ENCODE measurements around the gene ARL6IP4. TPM values are rescaled to one million over a fixed set of nuclear protein-coding genes. Genes with fewer than 3 reads are reported as not detected.
"Not testable (repeated sequence)": the region's sequence is repeated elsewhere in the genome, so short reads cannot be mapped to it uniquely, and the experiment has no call there.

ARL6IP4 gene
- total and polyA plus RNA-seq, 2 of the 4 experiments (the other 2 are of a cell fraction): 161 to 254 TPM

DNA sequence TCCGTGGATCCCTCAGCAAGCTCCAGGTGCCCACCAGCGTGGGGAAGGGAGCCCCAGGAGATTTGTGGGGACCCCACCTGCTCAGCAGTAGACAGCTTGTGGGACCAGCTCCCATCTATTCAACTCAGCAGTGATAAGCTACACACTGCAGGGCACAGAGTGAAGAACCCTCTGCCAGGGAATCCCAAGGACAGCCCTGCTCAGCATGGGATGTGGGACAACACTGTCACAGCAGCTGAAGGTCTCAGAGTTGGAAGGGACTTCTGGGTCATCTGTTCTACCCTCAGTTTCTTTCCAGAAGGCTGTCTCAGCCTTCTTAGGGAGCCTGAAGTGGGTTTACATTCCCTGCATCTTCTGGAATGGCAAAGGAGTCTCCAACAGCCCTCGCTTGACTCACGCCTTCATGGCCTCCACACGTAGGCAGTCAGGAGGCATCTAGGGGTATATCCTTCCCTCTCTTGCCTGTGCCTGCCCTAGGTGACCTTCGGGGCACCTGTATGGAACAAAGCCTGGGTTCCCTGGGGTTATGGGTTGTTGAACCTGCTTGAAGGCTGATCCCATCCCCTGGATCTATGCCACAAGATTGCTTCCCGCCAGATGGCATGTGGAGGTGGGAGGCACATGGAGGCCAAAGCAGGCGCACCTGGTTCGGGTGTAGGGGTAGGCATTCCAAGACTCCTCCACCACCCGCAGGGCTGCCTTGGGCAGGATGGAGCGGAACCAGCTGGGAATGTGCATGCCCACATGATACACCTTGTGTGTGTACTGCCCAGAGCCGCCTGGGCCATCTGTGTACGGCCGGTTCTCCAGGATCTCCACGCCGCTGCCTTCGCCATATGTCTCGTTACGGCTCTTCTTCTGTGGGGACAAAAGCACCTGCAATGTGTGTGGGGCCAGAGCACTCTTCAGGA lies 33.0 kb downstream of the ARL6IP4 start:
- POLR2A ChIA-PET (ENCODE audit: unreplicated experiment): no interaction called here
- no peak overlapping the region for H3K9ac ChIP-seq (ENCODE audit: low read depth, low read length)
- no peaks in the 10 kb centered on the region for H3K9me3 ChIP-seq (ENCODE audit: control insufficient read depth, insufficient read depth, low read length)
- no peak overlapping the region for H2BK120ac ChIP-seq (ENCODE audit: low read depth, low read length)
- H3K4me2 ChIP-seq (ENCODE audit: low read depth, low read length): no peak overlapping the region
- H3K14ac ChIP-seq (replicated peaks; ENCODE audit: low read depth, low read length): no peak overlapping the region
- dilution Hi-C loops (cut with HindIII; ENCODE audit: low sequenced_read_pairs, unreplicated experiment): no loop called here
- H3K27me3 ChIP-seq (ENCODE audit: control insufficient read depth, insufficient read depth, low read length): no peaks in the 10 kb centered on the region
- no peak overlapping the region for H3K4ac ChIP-seq (ENCODE audit: low read depth, low read length)
- no peak overlapping the region for H3K18ac ChIP-seq (ENCODE audit: low read depth, low read length)
- BruUV-seq (replicated peaks): no TSS peak
- peaks cover 12% of the 10 kb centered on the region; the same call in 1 of the 2 replicates for H3K36me3 ChIP-seq (ENCODE audit: control insufficient read depth, insufficient read depth, low read length)
- no peaks in the 10 kb centered on the region for H3K4me1 ChIP-seq (ENCODE audit: control insufficient read depth, insufficient read depth, low read length)
- no peak overlapping the region for H2BK15ac ChIP-seq (ENCODE audit: low read depth, low read length)
- no peak overlapping the region for H2BK20ac ChIP-seq (ENCODE audit: low read depth, low read length)
- no peak for TF ChIP-seq POLR2A (IDR thresholded peaks at IDR 0.05; ENCODE audit: low read depth, low read length)
- no peak for TF ChIP-seq MXI1 (IDR thresholded peaks at IDR 0.05; ENCODE audit: borderline replicate concordance, low read depth, low read length)
- no peak for TF ChIP-seq RCOR1 (IDR thresholded peaks at IDR 0.05; ENCODE audit: insufficient replicate concordance, low read length)
- TF ChIP-seq NFE2L2 (IDR thresholded peaks at IDR 0.05; ENCODE audit: low read depth, low read length): no peak
- TF ChIP-seq, protein P1, sequence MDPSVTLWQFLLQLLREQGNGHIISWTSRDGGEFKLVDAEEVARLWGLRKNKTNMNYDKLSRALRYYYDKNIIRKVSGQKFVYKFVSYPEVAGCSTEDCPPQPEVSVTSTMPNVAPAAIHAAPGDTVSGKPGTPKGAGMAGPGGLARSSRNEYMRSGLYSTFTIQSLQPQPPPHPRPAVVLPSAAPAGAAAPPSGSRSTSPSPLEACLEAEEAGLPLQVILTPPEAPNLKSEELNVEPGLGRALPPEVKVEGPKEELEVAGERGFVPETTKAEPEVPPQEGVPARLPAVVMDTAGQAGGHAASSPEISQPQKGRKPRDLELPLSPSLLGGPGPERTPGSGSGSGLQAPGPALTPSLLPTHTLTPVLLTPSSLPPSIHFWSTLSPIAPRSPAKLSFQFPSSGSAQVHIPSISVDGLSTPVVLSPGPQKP (IDR thresholded peaks at IDR 0.05; ENCODE audit: borderline replicate concordance, low read depth, low read length): no peak
- no peak for TF ChIP-seq CEBPB (IDR thresholded peaks at IDR 0.05; ENCODE audit: low read depth, low read length)
- no peak for TF ChIP-seq MAZ (IDR thresholded peaks at IDR 0.05; ENCODE audit: borderline replicate concordance, low read depth, low read length)
- CTCF ChIA-PET: no interaction called here
- H3K56ac ChIP-seq (ENCODE audit: extremely low read depth, insufficient read depth, low read length): no peak overlapping the region
- H3K79me1 ChIP-seq (ENCODE audit: low read depth in 1 of 2, low read length in 2 of 2): no peaks in the 10 kb centered on the region
- no peak overlapping the region for H2AK9ac ChIP-seq (replicated peaks; ENCODE audit: low read depth, low read length, poor library complexity)
- H4K91ac ChIP-seq (ENCODE audit: insufficient read depth, low read depth, low read length): no peak overlapping the region
- 98% methylated on average over 9 of the region's 19 CpGs; no CpG with 5 or more reads in 1 of the 2 experiments for WGBS, 2 experiments (ENCODE audit: extremely low coverage in 2 of 2, insufficient read length in 1 of 2)
- no peak overlapping the region for H3K23ac ChIP-seq (ENCODE audit: low read depth, low read length)
- ATAC-seq (ENCODE audit: low read depth) (no peak), DNase-seq (no peak)
- H3K4me3 ChIP-seq (ENCODE audit: insufficient read depth, low read depth, low read length): no peak overlapping the region
- H3K9me1 ChIP-seq (ENCODE audit: insufficient read depth, low read length): peaks cover 8% of the 10 kb centered on the region
- H4K8ac ChIP-seq (ENCODE audit: low read depth in 2 of 2, low read length in 2 of 2): no peak overlapping the region
- no peak overlapping the region for H2AFZ ChIP-seq (replicated peaks; ENCODE audit: low read length, poor library complexity)
- H4K20me1 ChIP-seq (ENCODE audit: insufficient read depth, low read length): no peaks in the 10 kb centered on the region
- H3K27ac ChIP-seq (ENCODE audit: insufficient read depth, low read length): no peak overlapping the region
- no peak overlapping the region for H4K5ac ChIP-seq (ENCODE audit: low read depth, low read length)
- intact Hi-C loops (cut with micrococcal nuclease): no loop called here
- in situ Hi-C loops (cut with MboI; ENCODE audit: low sequenced_read_pairs): no loop called here
- no peak overlapping the region for H2AK5ac ChIP-seq (ENCODE audit: low read depth, low read length)
- no peak overlapping the region for H2BK5ac ChIP-seq (ENCODE audit: low read depth, low read length, poor library complexity, severe bottlenecking)

DNA sequence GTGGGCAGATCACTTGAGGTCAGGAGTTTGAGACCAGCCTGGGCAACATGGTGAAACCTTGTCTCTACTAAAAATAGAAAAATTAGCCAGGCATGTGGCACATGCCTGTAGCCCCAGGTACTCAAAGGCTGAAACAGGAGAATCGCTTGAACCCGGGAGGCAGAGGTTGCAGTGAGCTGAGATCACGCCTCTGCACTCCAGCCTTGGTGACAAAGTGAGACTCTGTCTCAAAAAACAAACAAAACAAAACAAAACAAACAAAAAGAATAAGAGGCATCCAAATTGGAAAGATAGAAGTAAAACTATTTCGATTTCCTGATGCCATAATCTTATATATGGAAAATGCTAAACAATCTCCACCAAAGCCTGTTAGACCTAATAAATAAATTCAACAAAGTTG lies 34.0 kb downstream of the ARL6IP4 start:
- H4K5ac ChIP-seq (ENCODE audit: low read depth, low read length); H2AK9ac ChIP-seq (replicated peaks; ENCODE audit: low read depth, low read length, poor library complexity); DNase-seq; dilution Hi-C loops (cut with HindIII; ENCODE audit: low sequenced_read_pairs, unreplicated experiment); intact Hi-C loops (cut with micrococcal nuclease); H4K20me1 ChIP-seq (ENCODE audit: insufficient read depth, low read length); H4K91ac ChIP-seq (ENCODE audit: insufficient read depth, low read depth, low read length); H4K8ac ChIP-seq (ENCODE audit: low read depth in 2 of 2, low read length in 2 of 2); H3K23ac ChIP-seq (ENCODE audit: low read depth, low read length); CTCF ChIA-PET; H3K27ac ChIP-seq (ENCODE audit: insufficient read depth, low read length); H3K4me1 ChIP-seq (ENCODE audit: control insufficient read depth, insufficient read depth, low read length); H3K18ac ChIP-seq (ENCODE audit: low read depth, low read length); H2AK5ac ChIP-seq (ENCODE audit: low read depth, low read length); H3K4ac ChIP-seq (ENCODE audit: low read depth, low read length); H3K9me1 ChIP-seq (ENCODE audit: insufficient read depth, low read length); POLR2A ChIA-PET (ENCODE audit: unreplicated experiment); H2BK5ac ChIP-seq (ENCODE audit: low read depth, low read length, poor library complexity, severe bottlenecking); H3K4me3 ChIP-seq (ENCODE audit: insufficient read depth, low read depth, low read length); H3K9ac ChIP-seq (ENCODE audit: low read depth, low read length); H3K36me3 ChIP-seq (ENCODE audit: control insufficient read depth, insufficient read depth, low read length); H3K56ac ChIP-seq (ENCODE audit: extremely low read depth, insufficient read depth, low read length); ATAC-seq (ENCODE audit: low read depth); H3K4me2 ChIP-seq (ENCODE audit: low read depth, low read length); H3K79me1 ChIP-seq (ENCODE audit: low read depth in 1 of 2, low read length in 2 of 2); H3K14ac ChIP-seq (replicated peaks; ENCODE audit: low read depth, low read length); H3K27me3 ChIP-seq (ENCODE audit: control insufficient read depth, insufficient read depth, low read length); H2BK15ac ChIP-seq (ENCODE audit: low read depth, low read length); H2BK120ac ChIP-seq (ENCODE audit: low read depth, low read length); H2BK20ac ChIP-seq (ENCODE audit: low read depth, low read length); H3K9me3 ChIP-seq (ENCODE audit: control insufficient read depth, insufficient read depth, low read length); H2AFZ ChIP-seq (replicated peaks; ENCODE audit: low read length, poor library complexity); in situ Hi-C loops (cut with MboI; ENCODE audit: low sequenced_read_pairs): not testable (repeated sequence)
- BruUV-seq (replicated peaks): TSS peak; percentile 29
- WGBS, 2 experiments (ENCODE audit: extremely low coverage in 2 of 2, insufficient read length in 1 of 2): no CpG with 5 or more reads among the region's 4 CpGs

All from IMR-90 (cell line).